Measurements from ENCODE around the gene SENP7.

DNA sequence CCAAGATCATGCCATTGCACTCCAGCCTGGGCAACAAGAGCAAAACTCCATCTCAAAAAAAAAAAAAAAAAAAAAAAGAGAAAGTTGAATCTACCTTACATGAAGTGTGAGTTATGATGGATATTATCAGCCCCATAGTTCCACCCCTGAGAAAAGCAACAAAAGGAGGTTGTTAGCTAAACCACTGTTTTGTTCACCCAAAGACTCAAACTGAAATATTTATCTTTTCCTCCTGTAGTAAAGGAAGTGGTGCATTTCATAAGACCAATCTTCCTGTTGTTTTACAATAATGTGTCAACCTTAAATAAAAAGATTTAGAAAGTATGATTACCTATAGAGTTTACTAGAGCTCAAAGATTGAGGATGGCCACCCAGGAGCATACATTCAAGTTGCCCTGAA, 29.9 kb upstream of the SENP7 start:
- TF ChIP-seq POLR2A (IDR thresholded peaks at IDR 0.05; ENCODE audit: low read depth, low read length) (no peak), POLR2AphosphoS5 (IDR thresholded peaks at IDR 0.05; ENCODE audit: low read depth, low read length) (no peak), TAF1 (IDR thresholded peaks at IDR 0.05; ENCODE audit: low read depth, low read length) (no peak)
